GM21381 (cell line): ENCODE data around the gene APOBEC4.

Experiments used
- ATAC-seq: cut with Tn5 transposase; IDR thresholded peaks from one replicate; pipeline ENCODE4 v1.9.1; 2021; ENCODE audit warnings: mild to moderate bottlenecking, moderate library complexity; ENCODE audit not compliant: unreplicated experiment

The APOBEC4 gene

GRCh38 chr1:183604038-183604808, 48.9 kb downstream of the APOBEC4 start:
- peak; percentile 35 for ATAC-seq

DNA sequence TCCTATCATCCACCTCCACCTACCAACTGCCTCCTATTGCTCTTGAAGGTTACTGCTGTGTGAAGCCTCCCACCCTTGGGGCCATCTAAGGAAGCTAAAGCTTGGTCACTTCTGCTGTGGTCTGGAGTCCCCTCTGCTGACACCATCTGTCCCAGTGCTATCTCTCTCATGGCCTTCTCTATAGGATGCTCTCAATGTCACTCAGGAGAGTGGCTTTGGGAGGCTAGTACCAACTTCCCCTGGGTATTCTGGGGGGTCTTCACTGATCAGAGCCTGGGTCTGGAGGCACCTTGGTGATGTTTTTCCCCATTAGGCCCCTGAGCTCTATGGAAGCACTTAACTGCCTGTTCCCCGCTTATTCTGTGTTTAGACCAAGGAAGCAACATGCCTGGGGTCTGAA, 50.6 kb downstream of the APOBEC4 start:
- ATAC-seq: no peak

GRCh38 chr1:183600634-183601033, 52.5 kb downstream of the APOBEC4 start:
- no peak for ATAC-seq

- no peak for ATAC-seq
Observed at GRCh38 chr1:183600136-183600535, 53.0 kb downstream of the APOBEC4 start.

DNA sequence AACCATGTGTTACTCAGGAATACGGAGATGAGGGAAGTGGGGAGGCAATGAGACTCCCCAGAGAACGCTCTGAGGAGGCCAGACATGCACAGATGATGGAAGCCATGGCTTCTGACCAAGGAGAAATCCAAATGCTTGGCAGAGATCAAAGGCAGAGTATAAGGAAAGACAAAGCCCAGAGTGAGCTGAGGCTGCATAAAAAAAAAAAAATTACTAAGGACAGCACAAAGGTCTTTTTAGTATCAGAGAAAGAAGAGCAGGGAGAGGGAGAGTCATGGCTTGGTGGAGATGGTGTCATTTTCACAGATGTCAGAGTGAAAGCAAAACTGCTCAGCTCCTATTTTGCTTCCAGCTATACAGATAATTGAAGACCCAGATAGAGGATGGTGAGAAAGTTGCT, 54.7 kb downstream of the APOBEC4 start:
- peak; percentile 79 for ATAC-seq

DNA sequence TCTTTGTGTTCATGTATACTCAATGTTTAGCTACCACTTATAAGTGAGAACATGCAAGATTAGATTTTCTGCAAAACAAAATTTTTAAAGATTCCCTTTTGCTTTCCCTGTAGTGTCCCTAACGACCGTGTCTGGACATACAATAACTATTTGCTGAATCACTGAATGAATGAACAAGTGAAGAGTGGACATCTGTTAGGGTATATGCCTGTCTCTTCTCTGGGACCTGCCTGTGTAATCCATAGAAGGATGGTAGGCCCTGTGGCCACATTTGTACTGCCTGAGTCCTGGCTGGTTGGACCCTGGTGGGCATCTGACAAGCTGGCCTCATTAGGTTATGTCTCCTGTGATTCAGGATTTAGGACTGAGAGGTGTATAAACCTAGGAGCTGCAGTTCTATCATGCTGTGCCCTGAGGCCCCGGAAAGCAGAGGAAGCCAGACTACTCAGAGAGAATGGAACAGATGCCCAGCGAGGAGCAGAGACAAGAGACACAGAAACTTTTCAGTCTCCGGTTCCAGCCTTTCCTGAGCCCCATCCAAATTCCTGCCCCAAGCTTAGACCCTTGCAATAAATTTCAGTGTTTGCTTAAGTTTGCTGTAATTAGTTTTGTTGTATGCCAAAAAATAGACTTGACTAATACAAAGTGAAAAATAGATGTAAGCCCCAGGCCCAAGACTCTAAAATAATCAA, 55.3 kb downstream of the APOBEC4 start:
- ATAC-seq: no peak

DNA sequence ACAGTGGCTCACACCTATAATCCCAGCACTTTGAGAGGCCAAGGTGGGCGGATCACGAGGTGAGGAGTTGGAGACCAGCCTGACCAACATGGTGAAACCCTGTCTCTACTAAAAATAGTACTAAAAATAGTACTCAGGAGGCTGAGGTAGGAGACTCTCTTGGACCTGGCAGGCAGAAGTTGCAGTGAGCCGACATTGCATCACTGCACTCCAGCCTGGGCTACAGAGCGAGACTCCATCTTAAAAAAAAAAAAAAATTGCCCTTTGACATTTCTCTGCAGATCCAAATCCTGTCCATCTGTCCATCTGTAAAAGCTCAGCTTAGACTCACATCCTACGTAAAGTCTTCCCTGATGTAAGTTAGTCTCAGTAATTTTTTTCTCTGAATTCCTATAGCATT, 56.6 kb downstream of the APOBEC4 start:
- no peak for ATAC-seq
